K562 (cell line): ENCODE results near the gene PCYT1A. TPM values are rescaled to one million over a fixed set of nuclear protein-coding genes. Genes with fewer than 3 reads are reported as not detected.

ENCODE experiments used
- ADNP ChIP-seq: fragments of 200-800 bp; sonication (Bioruptor generic); IDR thresholded peaks from 2 replicates; pipeline ENCODE4 v1.6.1; 2016; ENCODE audit warnings: missing genetic modification characterization, missing compliant biosample characterization
- BCOR ChIP-seq: fragments of 450-650 bp; IDR thresholded peaks from 2 replicates; pipeline ENCODE4 v1.6.1; 2016
- CBFA2T3 ChIP-seq: fragments of 450-650 bp; IDR thresholded peaks from 2 replicates; pipeline ENCODE4 v1.6.1; 2017
- CTBP1 ChIP-seq: fragments of 450-650 bp; IDR thresholded peaks from 2 replicates; pipeline ENCODE4 v1.6.1; 2016; ENCODE audit warnings: borderline replicate concordance
- DNMT1 ChIP-seq: fragments of 450-650 bp; IDR thresholded peaks from 2 replicates; pipeline ENCODE4 v1.6.1; 2016; ENCODE audit warnings: antibody characterized with exemption, mild to moderate bottlenecking
- ELF1 ChIP-seq: fragments of 200-800 bp; sonication (Bioruptor generic); IDR thresholded peaks from 2 replicates; pipeline ENCODE4 v1.6.1; 2016; ENCODE audit warnings: missing genetic modification characterization, missing compliant biosample characterization
- HEY1 ChIP-seq: fragments of 250-450 bp; sonication (Bioruptor Pico); IDR thresholded peaks from 2 replicates; pipeline ENCODE4 v1.5.0; 2020; ENCODE audit warnings: mild to moderate bottlenecking, moderate library complexity, borderline replicate concordance
- HOXB6 ChIP-seq: fragments of 250-450 bp; sonication (Bioruptor Pico); IDR thresholded peaks from 2 replicates; pipeline ENCODE4 v1.5.1; 2022; ENCODE audit warnings: mild to moderate bottlenecking, borderline replicate concordance
- KDM4B ChIP-seq, 2 experiments: fragments of 450-650 bp in 1 of 2; sonication (generic) in 1 of 2; IDR thresholded peaks; 2 replicates each; pipeline ENCODE4 v1.6.1; 2016 to 2017; ENCODE audit warnings: borderline replicate concordance in 2 of 2, antibody characterized with exemption in 1 of 2, low read depth in 1 of 2, mild to moderate bottlenecking in 1 of 2
- KLF13 ChIP-seq: fragments of 450-650 bp; IDR thresholded peaks from 2 replicates; pipeline ENCODE4 v1.6.1; 2016; ENCODE audit warnings: missing genetic modification characterization, low read depth, mild to moderate bottlenecking, missing compliant biosample characterization, moderate library complexity, borderline replicate concordance
- L3MBTL2 ChIP-seq: fragments of 450-650 bp; IDR thresholded peaks from 2 replicates; pipeline ENCODE4 v1.6.1; 2016; ENCODE audit warnings: mild to moderate bottlenecking, moderate library complexity
- MCM2 ChIP-seq: fragments of 450-650 bp; IDR thresholded peaks from 2 replicates; pipeline ENCODE4 v1.6.1; 2017; ENCODE audit warnings: low read depth, mild to moderate bottlenecking
- RBM39 ChIP-seq: fragments of 200-400 bp; formaldehyde crosslinking; optimal IDR thresholded peaks from 2 replicates; pipeline ENCODE3; 2018; ENCODE audit warnings: low read depth, low read length
- SMARCB1 ChIP-seq: IDR thresholded peaks from 2 replicates; pipeline ENCODE4 v1.6.1; 2011; ENCODE audit warnings: improper control_type of control experiment, low read depth; ENCODE audit not compliant: insufficient read length
- TARDBP ChIP-seq: fragments of 450-650 bp; IDR thresholded peaks from 2 replicates; pipeline ENCODE4 v1.6.1; 2016
- TRIM28 ChIP-seq: fragments of 450-650 bp; IDR thresholded peaks from 2 replicates; pipeline ENCODE4 v1.6.1; 2017
- ZEB2 ChIP-seq: fragments of 450-650 bp; IDR thresholded peaks from 2 replicates; pipeline ENCODE4 v1.6.1; 2016
- polyA plus RNA-seq, 8 experiments: library from polyadenylated mRNA; depleted of rRNA in 4 of 8; stranded (reverse) in 5 of 8; unstranded in 3 of 8; fragments of >200 nt; fragmentation: Nextera tagmentation in 2 of 8; fragmentation: Illumina TruSeq in 1 of 8; extraction: Ambion mirVana in 2 of 8; extraction: Trizol in 1 of 8; gene quantifications; 2 replicates each; pipeline versions ENCODE4 v1.2.1 to v1.2.3, GENCODE V29; 2011 to 2014; ENCODE audit warnings: inconsistent platforms in 1 of 8, missing spikeins in 1 of 8
- total RNA-seq, 7 experiments: library from RNA; depleted of rRNA in 6 of 7; stranded (reverse); fragments of >200 nt in 6 of 7; fragmentation: Illumina TruSeq in 2 of 7; extraction: Trizol in 2 of 7; gene quantifications; 2 replicates each; pipeline versions ENCODE4 v1.2.1 to v1.2.3, GENCODE V29; 2011 to 2021; ENCODE audit warnings: low replicate concordance in 1 of 7
- TF ChIP-seq, protein P1 (sequence below): fragments of 450-650 bp; IDR thresholded peaks from 2 replicates; pipeline ENCODE4 v1.6.1; 2016
- TF ChIP-seq, protein P2 (sequence below), 2 experiments: fragments of 150-350 bp in 1 of 2; IDR thresholded peaks; 2 replicates each; pipeline ENCODE4 v1.6.1; 2012 to 2016; ENCODE audit warnings: low read depth in 2 of 2, low read length in 2 of 2, mild to moderate bottlenecking in 1 of 2, moderate library complexity in 1 of 2
- TF ChIP-seq, protein P3 (sequence below): sonication (generic); formaldehyde crosslinking; IDR thresholded peaks from 2 replicates; pipeline ENCODE4 v1.8.0; 2022; ENCODE audit warnings: missing genetic modification reagents, mild to moderate bottlenecking, moderate library complexity, borderline replicate concordance
- TF ChIP-seq, protein P4 (sequence below): fragments of 450-650 bp; IDR thresholded peaks from 2 replicates; pipeline ENCODE4 v1.6.1; 2016; ENCODE audit warnings: borderline replicate concordance
- TF ChIP-seq, protein P5 (sequence below): sonication (generic); formaldehyde crosslinking; IDR thresholded peaks from 2 replicates; pipeline ENCODE4 v1.9.0; 2022; ENCODE audit warnings: mild to moderate bottlenecking, missing genetic modification reagents

Gene PCYT1A
- total and polyA plus RNA-seq, 9 of the 15 experiments (the other 6 are each of a cell fraction or from before 2014, with no cell fraction given), result 13.4 to 62.8 (median 49.4) TPM

DNA sequence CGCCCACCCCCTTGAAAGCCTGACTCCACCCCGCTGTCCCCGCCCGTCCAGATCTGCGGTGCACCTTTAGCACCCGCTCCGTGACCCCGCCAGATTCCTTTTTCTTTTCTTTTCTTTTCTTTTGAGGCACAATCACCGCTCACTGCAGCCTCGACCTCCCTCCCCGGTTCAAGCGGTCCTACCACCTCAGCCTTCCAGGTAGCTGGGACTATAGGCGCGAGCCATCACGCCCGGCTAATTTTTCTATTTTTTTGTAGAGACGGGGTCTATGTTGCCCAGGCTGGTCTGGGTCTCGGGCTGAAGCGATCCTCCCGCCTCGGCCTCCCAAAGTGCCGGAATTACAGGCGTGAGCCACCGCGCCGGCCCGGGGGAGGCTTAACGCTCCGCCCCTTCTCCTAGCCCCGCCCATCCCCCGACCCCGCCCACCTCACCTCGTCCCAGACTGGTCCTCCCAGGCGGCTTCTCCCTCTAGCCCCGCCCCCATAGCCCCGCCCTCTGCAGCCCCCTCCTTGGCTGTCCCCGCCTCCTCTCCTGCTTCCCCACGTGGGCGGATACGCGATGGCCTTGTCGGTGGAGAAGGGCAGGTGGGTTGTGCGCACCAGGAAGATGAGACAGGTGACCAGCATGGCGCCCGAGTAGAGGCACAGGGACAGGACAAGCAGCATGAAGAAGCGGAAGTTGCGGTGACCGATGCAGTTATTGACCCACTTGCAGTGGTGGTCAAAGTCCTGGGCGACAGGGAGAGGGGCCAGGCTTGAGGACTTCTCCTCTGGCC is 79.5 kb downstream of the PCYT1A start (continued):
- TF ChIP-seq, protein P1, sequence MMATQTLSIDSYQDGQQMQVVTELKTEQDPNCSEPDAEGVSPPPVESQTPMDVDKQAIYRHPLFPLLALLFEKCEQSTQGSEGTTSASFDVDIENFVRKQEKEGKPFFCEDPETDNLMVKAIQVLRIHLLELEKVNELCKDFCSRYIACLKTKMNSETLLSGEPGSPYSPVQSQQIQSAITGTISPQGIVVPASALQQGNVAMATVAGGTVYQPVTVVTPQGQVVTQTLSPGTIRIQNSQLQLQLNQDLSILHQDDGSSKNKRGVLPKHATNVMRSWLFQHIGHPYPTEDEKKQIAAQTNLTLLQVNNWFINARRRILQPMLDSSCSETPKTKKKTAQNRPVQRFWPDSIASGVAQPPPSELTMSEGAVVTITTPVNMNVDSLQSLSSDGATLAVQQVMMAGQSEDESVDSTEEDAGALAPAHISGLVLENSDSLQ, result peak; percentile 25; the same call in 1 of the 2 replicates
- no peak for TF ChIP-seq TARDBP
- peak; percentile 84 for TF ChIP-seq L3MBTL2
- no peak for TF ChIP-seq DNMT1
- TF ChIP-seq KDM4B (IDR thresholded peaks at IDR 0.05; ENCODE audit: borderline replicate concordance in 2 of 2, low read depth in 1 of 2), result no peak
- no peak for TF ChIP-seq HEY1 (CRISPR knock-in tag)
- TF ChIP-seq ZEB2, result no peak
- peak; percentile 53 for TF ChIP-seq BCOR
- TF ChIP-seq KLF13 (tag), result no peak
- TF ChIP-seq CTBP1, result no peak
- TF ChIP-seq SMARCB1, result no peak
- TF ChIP-seq, protein P2, sequence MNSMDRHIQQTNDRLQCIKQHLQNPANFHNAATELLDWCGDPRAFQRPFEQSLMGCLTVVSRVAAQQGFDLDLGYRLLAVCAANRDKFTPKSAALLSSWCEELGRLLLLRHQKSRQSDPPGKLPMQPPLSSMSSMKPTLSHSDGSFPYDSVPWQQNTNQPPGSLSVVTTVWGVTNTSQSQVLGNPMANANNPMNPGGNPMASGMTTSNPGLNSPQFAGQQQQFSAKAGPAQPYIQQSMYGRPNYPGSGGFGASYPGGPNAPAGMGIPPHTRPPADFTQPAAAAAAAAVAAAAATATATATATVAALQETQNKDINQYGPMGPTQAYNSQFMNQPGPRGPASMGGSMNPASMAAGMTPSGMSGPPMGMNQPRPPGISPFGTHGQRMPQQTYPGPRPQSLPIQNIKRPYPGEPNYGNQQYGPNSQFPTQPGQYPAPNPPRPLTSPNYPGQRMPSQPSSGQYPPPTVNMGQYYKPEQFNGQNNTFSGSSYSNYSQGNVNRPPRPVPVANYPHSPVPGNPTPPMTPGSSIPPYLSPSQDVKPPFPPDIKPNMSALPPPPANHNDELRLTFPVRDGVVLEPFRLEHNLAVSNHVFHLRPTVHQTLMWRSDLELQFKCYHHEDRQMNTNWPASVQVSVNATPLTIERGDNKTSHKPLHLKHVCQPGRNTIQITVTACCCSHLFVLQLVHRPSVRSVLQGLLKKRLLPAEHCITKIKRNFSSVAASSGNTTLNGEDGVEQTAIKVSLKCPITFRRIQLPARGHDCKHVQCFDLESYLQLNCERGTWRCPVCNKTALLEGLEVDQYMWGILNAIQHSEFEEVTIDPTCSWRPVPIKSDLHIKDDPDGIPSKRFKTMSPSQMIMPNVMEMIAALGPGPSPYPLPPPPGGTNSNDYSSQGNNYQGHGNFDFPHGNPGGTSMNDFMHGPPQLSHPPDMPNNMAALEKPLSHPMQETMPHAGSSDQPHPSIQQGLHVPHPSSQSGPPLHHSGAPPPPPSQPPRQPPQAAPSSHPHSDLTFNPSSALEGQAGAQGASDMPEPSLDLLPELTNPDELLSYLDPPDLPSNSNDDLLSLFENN (IDR thresholded peaks at IDR 0.05; ENCODE audit: low read depth in 2 of 2, low read length in 2 of 2), result no peak
- TF ChIP-seq, protein P3, sequence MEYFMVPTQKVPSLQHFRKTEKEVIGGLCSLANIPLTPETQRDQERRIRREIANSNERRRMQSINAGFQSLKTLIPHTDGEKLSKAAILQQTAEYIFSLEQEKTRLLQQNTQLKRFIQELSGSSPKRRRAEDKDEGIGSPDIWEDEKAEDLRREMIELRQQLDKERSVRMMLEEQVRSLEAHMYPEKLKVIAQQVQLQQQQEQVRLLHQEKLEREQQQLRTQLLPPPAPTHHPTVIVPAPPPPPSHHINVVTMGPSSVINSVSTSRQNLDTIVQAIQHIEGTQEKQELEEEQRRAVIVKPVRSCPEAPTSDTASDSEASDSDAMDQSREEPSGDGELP (CRISPR knock-in tag), result peak; percentile 49
- no peak for TF ChIP-seq ADNP (tag)
- no peak for TF ChIP-seq CBFA2T3
- TF ChIP-seq, protein P4, sequence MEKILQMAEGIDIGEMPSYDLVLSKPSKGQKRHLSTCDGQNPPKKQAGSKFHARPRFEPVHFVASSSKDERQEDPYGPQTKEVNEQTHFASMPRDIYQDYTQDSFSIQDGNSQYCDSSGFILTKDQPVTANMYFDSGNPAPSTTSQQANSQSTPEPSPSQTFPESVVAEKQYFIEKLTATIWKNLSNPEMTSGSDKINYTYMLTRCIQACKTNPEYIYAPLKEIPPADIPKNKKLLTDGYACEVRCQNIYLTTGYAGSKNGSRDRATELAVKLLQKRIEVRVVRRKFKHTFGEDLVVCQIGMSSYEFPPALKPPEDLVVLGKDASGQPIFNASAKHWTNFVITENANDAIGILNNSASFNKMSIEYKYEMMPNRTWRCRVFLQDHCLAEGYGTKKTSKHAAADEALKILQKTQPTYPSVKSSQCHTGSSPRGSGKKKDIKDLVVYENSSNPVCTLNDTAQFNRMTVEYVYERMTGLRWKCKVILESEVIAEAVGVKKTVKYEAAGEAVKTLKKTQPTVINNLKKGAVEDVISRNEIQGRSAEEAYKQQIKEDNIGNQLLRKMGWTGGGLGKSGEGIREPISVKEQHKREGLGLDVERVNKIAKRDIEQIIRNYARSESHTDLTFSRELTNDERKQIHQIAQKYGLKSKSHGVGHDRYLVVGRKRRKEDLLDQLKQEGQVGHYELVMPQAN, result peak; percentile 59
- TF ChIP-seq RBM39, result no peak
- TF ChIP-seq HOXB6 (CRISPR knock-in tag), result no peak
- TF ChIP-seq TRIM28, result peak; percentile 65; the same call in 1 of the 2 replicates
- TF ChIP-seq, protein P5, sequence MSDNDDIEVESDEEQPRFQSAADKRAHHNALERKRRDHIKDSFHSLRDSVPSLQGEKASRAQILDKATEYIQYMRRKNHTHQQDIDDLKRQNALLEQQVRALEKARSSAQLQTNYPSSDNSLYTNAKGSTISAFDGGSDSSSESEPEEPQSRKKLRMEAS (CRISPR knock-in tag), result peak; percentile 82
- TF ChIP-seq ELF1 (tag), result 0 out of 2 replicates have a peak, but pooled peaks have one; percentile 32
- no peak for TF ChIP-seq MCM2
